Endometrial microvascular endothelial cells (primary cell): Measurements from ENCODE around the gene NT5C2. TPM values are rescaled to one million over a fixed set of nuclear protein-coding genes. Genes with fewer than 3 reads are reported as not detected.
"Not testable (repeated sequence)": the region's sequence is repeated elsewhere in the genome, so short reads cannot be mapped to it uniquely, and the experiment has no call there.

Source experiments
- in situ Hi-C: cut with HindIII; loops from 2 replicates; pipeline ENCODE4 v1.10.0; 2017; ENCODE audit warnings: low sequenced_read_pairs, low pct_unique_long_range_greater_than_20kb; ENCODE audit errors: inconsistent ontology term
- total RNA-seq: library from RNA; depleted of rRNA; stranded (reverse); fragments of >200 nt; gene quantifications from one replicate; pipeline ENCODE4 v1.2.3, GENCODE V29; 2015; ENCODE audit errors: inconsistent ontology term

NT5C2 gene
- total RNA-seq, 1 donor from 2014 or later, result 46.4 TPM

DNA sequence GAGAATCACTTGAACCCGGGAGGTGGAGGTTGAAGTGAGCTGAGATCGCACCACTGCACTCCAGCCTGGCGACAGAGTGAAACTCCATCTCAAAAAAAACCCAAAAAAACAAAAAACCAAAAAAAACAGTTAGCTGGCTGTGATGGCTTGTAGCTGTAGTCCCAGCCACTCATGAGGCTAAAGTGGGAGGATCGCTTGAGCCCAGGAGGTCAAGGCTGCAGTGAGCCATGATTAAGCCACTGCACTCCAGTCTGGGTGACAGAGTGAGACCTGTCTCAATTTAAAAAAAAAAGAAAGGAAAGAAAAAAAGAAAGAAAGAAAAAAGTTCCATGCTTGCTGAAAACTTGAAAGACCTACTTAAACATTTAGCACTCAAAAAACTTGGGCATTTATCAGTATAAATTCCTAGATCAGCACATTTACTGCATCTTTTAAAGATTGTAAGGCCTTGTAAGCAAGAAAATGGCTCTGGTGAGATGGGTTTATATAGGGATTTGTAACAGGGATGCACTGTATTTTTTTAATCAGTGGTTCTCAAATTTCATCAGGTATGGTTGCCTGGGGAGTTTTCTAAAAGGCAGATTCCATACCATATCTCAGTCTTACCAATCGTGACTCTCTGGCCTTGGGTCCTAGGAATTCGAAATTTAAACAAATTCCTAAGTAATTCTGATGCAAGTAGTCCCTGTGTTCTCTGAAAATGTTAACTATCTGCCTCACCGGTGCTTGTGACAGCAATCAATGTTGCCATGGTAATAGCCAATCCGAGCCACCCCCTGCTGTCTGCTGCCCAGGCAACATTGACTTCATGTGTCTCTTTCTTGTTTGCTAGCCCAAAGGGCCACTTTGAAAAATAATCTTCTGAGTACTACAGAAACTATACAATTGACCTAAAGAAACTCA is 11.5 kb upstream of the NT5C2 start:
- in situ Hi-C loops, result no loop called here

DNA sequence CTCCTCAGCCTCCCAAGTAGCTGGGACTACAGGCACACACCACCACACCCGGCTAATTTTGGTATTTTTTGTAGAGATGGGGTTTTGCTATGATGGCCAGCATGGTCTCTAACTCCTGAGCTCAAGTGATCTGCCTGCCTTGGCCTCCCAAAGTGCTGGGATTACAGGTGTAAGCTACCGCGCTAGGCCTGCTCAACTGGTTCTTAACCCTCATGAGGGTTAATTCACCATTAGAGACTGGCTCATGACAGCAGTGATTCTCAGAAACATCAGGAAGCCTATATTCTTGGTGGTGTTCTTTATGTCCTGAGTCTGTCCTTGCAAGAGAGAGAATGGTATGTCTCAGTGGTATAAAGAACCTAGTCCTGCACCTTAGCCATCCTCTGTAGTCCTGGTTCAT is 10.4 kb upstream of the NT5C2 start:
- in situ Hi-C loops, result no loop called here

DNA sequence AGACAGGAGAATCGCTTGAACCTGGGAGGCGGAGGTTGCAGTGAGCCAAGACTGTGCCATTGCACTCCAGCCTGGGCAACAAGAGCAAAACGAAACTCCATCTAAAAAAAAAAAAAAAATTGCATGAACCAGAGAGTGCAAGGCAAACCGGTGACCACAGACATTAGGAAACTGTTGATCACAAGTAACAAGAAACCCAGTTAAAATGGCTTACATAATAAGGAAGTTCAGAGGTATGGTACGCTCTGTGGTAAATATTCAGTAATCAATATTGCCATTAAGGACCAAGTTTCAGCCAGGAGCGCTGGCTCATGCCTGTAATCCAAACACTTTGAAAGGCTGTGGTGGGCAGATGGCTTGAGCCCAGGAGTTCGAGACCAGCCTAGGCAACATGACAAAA is 9.2 kb upstream of the NT5C2 start:
- in situ Hi-C loops, result no loop called here

DNA sequence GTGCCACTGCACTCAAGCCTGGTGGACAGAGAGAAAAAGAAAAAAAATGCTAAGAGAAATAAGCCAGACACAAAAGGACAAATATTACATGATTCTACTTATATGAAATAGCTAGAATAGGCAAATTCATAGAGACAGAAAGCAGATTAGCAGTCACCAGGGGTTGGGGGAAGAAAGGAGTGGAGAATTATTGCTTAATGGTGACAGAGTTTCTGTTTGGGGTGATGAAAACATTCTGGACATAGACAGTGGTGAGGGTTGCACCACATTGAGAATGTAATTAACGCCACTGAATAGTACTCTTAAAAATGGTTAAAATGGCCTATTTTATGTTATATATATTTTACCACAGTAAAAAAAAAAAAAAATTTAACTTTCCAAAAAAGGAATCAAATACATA is 6.4 kb upstream of the NT5C2 start:
- in situ Hi-C loops, result no loop called here

DNA sequence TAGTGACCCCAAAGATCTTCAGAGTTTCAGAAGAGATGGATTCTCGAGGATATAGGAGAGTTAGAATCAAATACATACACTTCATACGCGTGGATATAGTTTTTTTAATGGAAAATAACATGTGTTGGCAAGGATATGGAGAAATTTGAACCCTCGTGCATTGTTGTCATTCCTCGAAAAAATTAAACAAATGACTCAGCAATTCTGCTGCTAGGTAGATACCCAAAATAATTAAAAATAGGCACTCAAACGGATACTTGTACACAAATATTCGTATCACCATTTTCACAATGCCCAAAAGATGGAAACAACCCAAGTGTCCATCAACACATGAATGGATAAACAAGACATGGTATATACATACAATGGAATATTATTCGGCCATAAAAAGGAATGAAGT is 5.6 kb upstream of the NT5C2 start:
- in situ Hi-C loops, result no loop called here

DNA sequence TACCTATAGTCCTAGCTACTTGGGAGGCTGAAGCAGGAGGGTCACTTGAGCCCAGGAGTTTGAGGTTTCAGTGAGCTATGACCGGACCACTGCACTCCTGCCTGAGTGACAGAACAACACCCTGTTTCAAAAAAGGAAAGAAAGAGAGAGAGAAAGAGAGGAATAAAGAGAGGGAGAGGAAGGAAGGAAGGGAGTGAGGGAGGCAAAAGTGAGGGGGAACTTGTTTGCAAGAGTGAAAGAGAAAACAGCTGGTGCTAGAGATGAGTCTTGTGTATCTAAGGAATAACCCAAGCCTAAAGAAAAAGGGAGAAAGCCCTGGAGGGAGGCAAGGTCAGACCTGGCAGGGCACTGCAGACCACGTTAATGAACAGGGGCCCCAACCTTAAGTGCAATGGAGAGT is 4.8 kb upstream of the NT5C2 start:
- in situ Hi-C loops, result no loop called here

DNA sequence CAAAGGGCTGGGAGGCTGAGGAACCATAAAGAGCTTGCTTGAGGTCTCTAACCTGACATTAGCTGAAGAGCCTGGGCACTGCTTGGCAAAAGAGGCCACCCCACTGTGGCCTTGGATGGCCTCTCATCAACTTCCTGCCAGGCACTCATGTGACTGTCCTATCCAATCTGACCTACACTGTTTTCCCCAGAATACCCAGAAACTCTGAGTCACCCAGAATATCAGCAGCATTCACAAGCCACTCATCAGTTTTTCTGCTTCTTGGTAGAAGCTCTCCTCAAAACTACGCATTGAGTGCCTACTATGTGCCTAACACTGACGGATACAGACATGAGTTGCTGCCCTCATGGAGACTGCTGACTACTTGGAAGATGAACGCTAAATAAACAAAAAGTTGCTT is 4.1 kb upstream of the NT5C2 start:
- in situ Hi-C loops, result no loop called here

DNA sequence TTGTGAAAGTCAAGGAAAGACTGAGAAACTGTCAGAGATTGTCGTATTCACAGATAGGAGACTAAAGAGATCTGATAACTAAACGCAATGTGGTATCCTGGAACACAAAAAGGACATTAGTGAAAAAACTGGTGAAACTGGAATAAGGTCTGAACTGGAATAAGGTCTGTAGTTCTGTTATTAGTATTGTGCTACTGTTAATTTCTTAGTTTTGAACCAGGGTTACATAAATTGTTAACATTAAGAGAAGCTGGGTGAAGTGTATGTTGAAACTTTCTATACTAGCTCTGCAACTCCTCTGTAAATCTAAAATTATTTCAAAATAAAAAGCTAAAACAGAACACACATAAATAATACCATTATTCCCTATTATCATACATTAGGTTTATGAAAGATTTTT is 3.4 kb upstream of the NT5C2 start:
- in situ Hi-C loops, result no loop called here

DNA sequence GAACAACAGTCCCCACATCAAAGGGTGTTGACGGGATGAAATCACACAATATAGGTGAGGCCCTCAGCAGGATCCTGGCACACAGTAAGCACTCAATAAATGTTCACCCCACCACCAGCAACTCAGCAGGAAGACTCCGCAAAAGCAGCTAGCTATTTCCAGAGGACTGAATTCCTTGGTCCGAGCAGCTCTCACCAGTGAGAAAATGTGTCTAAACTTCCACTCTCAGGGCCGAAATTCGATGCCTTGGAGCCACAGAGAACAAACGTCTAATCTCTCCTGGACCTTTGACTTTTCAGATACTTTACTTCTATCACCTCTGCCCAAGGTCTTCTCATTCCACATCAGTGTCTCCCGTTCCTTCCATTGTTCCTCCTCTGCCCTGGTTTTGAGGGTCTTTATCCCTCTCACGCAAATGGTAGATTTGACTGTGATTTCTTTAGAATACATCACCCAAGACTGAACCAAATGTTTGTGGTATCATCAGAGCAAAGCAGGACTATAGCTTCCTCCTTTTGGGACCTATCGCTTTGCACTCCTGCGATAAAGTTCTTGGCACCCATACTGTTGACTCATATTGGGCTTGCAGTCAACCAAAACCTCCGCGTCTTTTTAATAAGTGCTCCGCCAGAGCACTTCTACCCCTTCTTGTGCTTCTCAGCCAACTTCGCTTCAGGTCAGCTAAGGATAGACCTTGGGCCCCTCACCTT is 903 bp upstream of the NT5C2 start:
- in situ Hi-C loops, result loop anchor here (5.0 kb wide), 2 partner anchors 48 to 52 kb away; no protein-coding TSS in a partner anchor

DNA sequence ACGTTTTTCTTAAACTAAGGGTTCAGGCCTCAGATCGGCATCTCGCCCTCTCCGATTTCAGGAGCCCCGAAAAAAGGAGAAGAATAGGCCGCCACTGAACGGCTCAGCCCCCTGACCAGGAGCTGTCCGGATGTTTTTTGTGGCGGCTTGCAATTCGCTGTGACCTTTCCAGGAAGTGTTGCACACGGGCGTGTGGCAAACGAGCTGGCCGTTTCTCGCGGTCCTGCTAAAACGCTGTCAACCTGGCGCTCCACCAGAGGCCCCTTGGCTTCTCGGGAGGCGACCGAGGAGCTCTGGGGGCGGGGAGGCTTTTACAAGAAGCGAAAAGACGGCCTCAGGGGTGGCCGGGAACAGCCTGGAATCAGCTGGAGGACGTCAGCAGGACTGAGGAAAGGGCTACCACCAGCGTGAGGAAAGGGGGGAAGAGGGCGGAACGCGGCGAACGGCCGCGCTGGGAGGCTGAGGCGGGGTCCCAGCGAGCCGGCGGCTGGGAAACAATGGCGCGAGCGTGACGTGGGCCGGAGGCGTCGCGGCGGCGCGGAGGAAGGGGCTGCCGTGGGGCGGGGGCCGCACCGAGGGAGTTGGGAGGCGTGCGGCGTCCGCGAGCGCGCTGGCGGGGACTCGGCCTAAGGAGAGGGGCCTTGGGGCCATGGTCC is 493 bp downstream of the NT5C2 start:
- in situ Hi-C loops, result loop anchor here (5.0 kb wide), 2 partner anchors 50 kb away; no protein-coding TSS in a partner anchor

DNA sequence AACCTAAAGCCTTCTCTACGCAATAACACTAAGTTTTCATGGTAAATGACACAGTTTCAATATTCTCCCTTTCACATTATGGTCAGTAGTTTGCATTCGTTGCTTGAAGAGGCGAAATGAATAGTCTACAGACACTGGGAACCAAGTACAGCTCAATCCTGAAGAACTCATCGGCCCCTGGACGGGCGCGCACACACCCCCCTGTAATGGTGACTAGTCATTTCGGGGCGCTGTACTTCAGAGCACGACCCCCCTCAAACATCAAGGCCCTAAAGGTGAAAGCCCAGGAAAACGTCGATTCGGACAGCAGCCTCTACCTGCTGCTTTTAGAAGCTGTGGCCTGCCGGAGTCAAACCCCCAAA is 1.0 kb downstream of the NT5C2 start:
- in situ Hi-C loops, result loop anchor here (5.0 kb wide), 2 partner anchors 50 kb away; no protein-coding TSS in a partner anchor

DNA sequence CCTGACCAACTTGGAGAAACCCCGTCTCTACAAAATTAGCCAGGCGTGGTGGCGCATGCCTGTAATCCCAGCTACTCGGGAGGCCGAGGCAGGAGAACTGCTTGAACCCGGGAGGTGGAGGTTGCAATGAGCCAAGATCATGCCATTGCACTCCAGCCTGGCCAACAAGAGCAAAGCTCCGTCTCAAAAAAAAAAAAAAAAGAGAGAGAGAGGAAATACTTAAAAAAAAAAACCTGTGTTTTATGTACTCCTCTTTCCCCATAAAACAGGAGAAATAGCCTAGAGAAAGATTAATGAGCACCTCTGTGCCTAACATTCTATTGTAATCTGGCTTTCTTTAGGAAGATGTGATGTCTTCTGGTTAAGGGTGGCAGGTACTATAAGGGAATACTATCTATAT is 1.9 kb downstream of the NT5C2 start:
- in situ Hi-C loops, result loop anchor here (5.0 kb wide), 2 partner anchors 49 to 51 kb away; no protein-coding TSS in a partner anchor

DNA sequence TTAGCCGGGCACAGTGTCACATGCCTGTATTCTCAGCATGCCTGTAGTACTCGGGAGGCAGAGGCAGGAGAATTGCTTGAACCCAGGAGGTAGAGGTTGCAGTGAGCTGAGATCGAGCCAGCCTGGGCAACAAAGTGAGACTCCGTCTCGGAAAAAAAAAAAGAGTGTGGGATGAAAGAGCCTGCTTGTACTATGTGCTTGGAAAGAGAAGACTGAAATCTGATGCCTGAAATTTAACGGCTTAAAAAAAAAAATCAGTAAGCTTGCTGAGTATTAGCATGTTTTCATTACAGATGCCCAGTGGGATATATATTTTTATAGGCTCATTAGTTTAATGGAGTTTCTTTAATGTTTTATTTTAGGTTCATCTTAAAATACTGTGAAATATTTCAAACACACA is 4.2 kb downstream of the NT5C2 start:
- in situ Hi-C loops, result no loop called here

DNA sequence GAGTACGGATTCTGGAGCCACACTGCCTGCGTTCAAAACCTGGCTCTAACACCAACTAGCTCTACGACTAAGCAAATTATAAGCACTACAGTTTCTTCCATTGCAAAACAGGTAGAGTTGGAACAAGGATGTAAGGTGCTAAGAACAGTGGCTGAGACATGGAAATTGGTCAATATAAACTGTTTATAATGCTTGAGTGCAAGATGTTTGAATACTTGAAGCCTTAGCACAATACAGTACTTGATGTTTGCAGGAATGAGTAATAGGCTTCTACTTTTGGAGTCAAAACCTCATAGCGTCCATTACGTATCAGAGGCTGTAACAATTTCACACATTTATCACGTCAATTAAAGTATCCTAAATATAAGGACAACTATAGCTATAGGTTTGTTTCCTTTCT is 6.9 kb downstream of the NT5C2 start:
- in situ Hi-C loops, result no loop called here

DNA sequence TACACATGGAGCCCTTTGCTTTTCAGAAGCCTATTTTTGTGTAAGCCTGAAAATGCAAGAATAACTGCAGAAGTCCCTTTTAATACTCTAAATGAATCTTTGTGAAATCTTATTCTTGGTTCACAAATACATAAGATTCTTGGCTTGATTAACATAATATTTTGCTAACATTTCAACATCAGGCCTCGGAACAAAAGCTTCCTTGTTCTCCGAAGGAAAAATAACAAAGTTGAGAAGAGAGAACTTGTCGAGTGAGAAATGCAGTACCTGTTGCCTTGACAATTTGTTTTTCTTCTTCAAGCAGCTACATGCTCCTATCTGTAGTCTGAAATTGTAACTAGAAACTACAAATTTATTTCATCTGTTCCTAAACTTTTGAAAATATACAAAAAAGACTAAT is 8.5 kb downstream of the NT5C2 start:
- in situ Hi-C loops, result no loop called here

DNA sequence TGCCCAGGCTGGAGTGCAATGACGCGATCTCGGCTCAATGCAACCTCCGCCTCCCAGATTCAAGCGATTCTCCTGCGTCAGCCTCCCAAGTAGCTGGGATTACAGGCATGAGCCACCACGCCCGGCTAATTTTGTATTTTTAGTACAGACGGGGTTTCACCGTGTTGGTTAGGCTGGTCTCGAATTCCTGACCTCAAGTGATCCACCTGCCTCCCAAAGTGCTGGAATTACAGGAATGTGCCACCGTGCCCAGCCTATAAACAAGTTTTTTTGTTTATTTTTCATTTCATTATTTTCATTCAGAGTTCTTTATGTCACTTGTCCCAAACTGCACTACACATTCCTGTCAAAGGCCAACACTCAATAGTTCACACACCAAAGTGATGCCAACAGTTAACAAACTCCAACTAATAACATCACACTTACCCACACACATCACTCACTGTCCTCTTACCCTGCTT is 9.1 kb downstream of the NT5C2 start:
- in situ Hi-C loops, result not testable (repeated sequence)

DNA sequence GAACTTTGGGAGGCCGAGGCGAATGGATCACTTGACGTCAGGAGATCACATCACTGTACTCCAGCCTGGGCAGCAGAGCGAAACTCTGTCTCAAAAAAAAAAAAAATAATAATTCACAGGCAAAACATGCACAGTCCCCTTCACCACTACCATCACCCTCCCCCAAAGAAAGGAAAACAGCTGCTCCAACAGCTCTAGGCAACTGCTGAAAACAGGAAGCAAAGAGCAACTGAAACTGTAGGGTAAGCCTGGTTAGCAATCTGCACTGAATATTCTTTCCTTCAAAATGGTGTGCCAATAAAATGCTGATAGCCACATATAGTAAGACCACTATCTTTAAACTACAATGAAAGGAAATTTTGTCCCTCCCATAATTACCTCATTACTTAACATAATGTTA is 11.8 kb downstream of the NT5C2 start:
- in situ Hi-C loops, result no loop called here

DNA sequence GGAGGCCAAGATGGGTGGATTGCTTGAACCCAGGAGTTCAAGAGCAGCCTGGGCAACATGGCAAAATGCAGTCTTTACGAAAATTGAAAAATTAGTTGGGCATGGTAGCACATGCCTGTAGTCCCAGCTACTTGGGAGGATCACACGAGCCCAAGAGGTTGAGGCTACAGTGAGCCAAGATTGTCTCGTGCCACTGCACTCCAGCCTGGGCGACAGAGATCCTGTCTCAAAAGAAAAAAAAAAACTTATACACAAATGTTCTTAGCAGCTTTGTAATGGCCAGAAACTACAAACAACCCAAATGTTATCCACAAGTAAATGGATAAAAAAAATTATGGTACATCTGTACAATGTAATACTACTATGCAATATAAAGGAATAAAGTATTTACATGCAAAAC is 12.6 kb downstream of the NT5C2 start:
- in situ Hi-C loops, result no loop called here

DNA sequence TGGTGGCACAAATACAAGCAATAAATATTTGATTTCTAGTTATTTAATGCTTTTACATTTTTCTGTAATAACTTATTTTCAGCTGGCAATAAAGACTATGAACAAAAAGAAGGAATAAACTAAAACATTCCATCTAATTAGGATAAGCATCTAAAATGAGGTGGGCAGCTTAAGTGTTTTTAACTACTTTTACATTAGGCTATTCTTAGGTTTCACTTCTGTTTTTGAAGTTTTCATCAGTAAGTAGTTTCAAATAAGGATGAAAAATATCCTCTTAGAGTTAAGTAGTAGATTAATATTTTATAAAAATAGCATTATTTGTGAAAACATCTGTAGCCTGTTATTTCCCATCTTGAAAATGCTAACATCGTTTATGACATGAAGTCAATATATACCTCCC is 15.9 kb downstream of the NT5C2 start:
- in situ Hi-C loops, result no loop called here
